ENCODE results near the gene CAPZB. TPM values are rescaled to one million over a fixed set of nuclear protein-coding genes. Genes with fewer than 3 reads are reported as not detected.
A peak's percentile ranks its signal among the peaks of the same experiment; 100 is the strongest.

The CAPZB gene
- total RNA-seq, 1 donor from 2014 or later = 326 TPM

DNA sequence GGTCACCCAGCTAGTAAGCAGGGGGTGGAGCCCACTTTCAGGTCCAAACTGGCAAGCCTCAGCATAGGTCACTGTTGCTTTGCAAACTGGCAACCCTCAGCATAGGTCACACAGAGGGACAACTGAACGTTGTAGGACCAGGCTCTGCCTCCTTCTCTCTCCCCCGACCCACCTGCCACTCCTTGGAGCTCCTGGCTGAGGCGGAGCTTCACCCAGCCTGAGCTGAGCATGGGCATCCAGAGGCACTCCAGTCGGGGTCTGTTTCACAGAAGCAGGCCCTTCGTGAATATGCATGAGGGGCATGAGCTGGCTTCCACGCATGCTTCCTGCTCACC lies 24.2 kb downstream of the CAPZB start:
- no peak overlapping the region for H3K4me3 Mint-ChIP-seq (ENCODE audit: unreplicated experiment)
- no peak for DNase-seq
- no peak overlapping the region for H3K27ac Mint-ChIP-seq (ENCODE audit: unreplicated experiment)
- no peaks in the 10 kb centered on the region for H3K36me3 Mint-ChIP-seq (ENCODE audit: unreplicated experiment)
- H3K27me3 Mint-ChIP-seq (ENCODE audit: unreplicated experiment) = peaks cover 2% of the 10 kb centered on the region
- peaks cover 31% of the 10 kb centered on the region for H3K4me1 Mint-ChIP-seq (ENCODE audit: low read depth, unreplicated experiment)
- H3K9me3 Mint-ChIP-seq (ENCODE audit: unreplicated experiment) = peaks cover 7% of the 10 kb centered on the region
- no peak for TF ChIP-seq CTCF (IDR thresholded peaks at IDR 0.05; ENCODE audit: partially characterized antibody, unreplicated experiment)

- Mint-ChIP-seq H3K9me3 (ENCODE audit: unreplicated experiment) (peaks cover 7% of the 10 kb centered on the region), H3K4me3 (ENCODE audit: unreplicated experiment) (no peak overlapping the region), H3K27ac (ENCODE audit: unreplicated experiment) (no peak overlapping the region), H3K4me1 (ENCODE audit: low read depth, unreplicated experiment) (peaks cover 36% of the 10 kb centered on the region), H3K27me3 (ENCODE audit: unreplicated experiment) (peaks cover 2% of the 10 kb centered on the region), H3K36me3 (ENCODE audit: unreplicated experiment) (no peaks in the 10 kb centered on the region)
- TF ChIP-seq CTCF (IDR thresholded peaks at IDR 0.05; ENCODE audit: partially characterized antibody, unreplicated experiment) = no peak
- DNase-seq = no peak
Observed at GRCh38 chr1:19460535-19461219, 24.7 kb downstream of the CAPZB start.

DNA sequence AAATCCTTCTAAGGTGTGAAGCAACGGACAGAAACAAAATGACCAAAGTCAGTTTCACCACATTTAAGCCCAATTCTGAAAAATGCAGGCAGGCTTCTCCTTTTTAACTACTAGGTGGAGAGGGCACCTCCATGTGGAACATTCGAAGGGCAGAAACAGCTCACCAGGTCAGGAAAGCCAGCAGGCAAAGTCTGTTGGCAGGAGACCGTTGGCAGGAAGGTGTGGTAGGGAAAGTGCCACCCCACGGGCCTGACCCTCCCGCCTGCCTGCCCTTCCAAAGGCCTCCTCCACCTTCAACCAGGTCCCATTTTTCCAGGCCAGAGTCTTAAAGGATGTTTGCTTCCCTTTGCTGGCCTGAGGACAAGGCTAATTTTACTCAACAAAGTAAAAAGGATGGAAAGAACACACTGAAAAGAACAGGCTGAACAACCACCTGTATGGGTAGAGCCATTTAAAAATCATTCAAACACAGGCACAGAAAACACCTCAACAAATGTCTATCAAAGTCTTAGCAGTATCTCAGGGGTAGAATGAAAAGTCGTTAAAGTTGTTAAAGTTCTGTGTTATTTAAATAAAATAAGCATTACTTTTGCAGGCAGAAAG lies 26.4 kb downstream of the CAPZB start:
- Mint-ChIP-seq H3K9me3 (ENCODE audit: unreplicated experiment) (peaks cover 4% of the 10 kb centered on the region), H3K27ac (ENCODE audit: unreplicated experiment) (no peak overlapping the region), H3K4me3 (ENCODE audit: unreplicated experiment) (peak overlapping the region; percentile 7), H3K36me3 (ENCODE audit: unreplicated experiment) (no peaks in the 10 kb centered on the region), H3K4me1 (ENCODE audit: low read depth, unreplicated experiment) (peaks cover 54% of the 10 kb centered on the region), H3K27me3 (ENCODE audit: unreplicated experiment) (peaks cover 2% of the 10 kb centered on the region)
- no peak for DNase-seq
- no peak for TF ChIP-seq CTCF (IDR thresholded peaks at IDR 0.05; ENCODE audit: partially characterized antibody, unreplicated experiment)

DNA sequence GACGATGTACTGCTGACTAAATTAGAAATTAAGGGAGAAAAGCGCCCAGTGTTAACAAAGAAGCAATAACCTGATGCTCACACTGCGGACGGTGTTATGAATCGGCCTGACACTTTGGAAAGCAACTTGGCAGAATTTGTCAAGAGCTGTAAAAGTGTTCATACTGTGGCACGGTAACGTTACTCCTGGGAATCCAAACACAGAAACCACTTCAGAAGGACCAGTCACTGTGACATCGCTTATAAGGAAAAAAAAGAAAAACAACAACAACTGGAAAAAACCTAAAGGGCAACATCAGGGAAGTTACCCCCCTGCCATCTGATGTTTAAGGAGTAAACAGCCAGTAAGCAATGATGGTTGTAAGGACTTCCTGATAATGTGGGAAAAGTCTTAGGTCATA lies 27.7 kb downstream of the CAPZB start:
- Mint-ChIP-seq H3K4me1 (ENCODE audit: low read depth, unreplicated experiment) (peaks cover 55% of the 10 kb centered on the region), H3K27ac (ENCODE audit: unreplicated experiment) (peak overlapping the region; percentile 41), H3K27me3 (ENCODE audit: unreplicated experiment) (peaks cover 4% of the 10 kb centered on the region), H3K4me3 (ENCODE audit: unreplicated experiment) (peak overlapping the region; percentile 48), H3K36me3 (ENCODE audit: unreplicated experiment) (no peaks in the 10 kb centered on the region), H3K9me3 (ENCODE audit: unreplicated experiment) (peaks cover 4% of the 10 kb centered on the region)
- no peak for DNase-seq
- TF ChIP-seq CTCF (IDR thresholded peaks at IDR 0.05; ENCODE audit: partially characterized antibody, unreplicated experiment) = no peak

DNA sequence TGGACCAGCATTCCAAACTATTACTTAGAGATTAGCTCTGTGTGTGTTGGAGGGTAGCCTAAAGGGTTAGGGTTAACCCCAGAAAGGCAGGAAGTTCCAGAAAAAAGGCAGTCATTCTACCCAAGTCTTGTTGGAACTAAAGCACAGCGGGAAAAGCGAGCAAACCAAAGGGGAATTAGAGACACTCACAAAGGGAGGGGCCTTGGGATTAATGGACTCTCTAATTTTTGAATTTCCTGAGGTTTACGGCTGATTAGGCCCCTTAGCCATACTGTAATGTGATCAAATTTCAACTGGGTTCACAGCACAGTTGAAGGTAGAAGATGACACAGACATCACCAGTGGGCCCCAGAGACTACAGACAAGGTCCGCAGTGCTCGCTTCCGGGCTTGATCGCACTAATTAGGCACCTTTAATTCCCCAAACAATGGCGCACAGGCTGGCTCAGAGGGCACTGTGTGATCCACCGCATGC lies 28.3 kb downstream of the CAPZB start:
- Mint-ChIP-seq H3K4me3 (ENCODE audit: unreplicated experiment) (peak overlapping the region; percentile 48), H3K9me3 (ENCODE audit: unreplicated experiment) (peaks cover 6% of the 10 kb centered on the region), H3K4me1 (ENCODE audit: low read depth, unreplicated experiment) (peaks cover 61% of the 10 kb centered on the region), H3K36me3 (ENCODE audit: unreplicated experiment) (no peaks in the 10 kb centered on the region), H3K27me3 (ENCODE audit: unreplicated experiment) (peaks cover 4% of the 10 kb centered on the region), H3K27ac (ENCODE audit: unreplicated experiment) (peak overlapping the region; percentile 78)
- no peak for DNase-seq
- TF ChIP-seq CTCF (IDR thresholded peaks at IDR 0.05; ENCODE audit: partially characterized antibody, unreplicated experiment) = no peak
